SK-N-SH treated with all-trans-retinoic acid at 6 μM for 48 hours (cell line): Measurements from ENCODE around the gene GAA.
A peak's percentile ranks its signal among the peaks of the same experiment; 100 is the strongest.

Source experiments
- ATAC-seq: fragments of 200-7000 bp; cut with Tn5 transposase; 3 replicates; pipeline ENCODE4 v1.9.1; 2020; ENCODE audit warnings: mild to moderate bottlenecking, moderate library complexity
- ARNTL ChIP-seq: fragments of 450-650 bp; formaldehyde crosslinking; IDR thresholded peaks from 2 replicates; pipeline ENCODE4 v1.5.0; 2020; ENCODE audit warnings: low read depth, mild to moderate bottlenecking, moderate library complexity, borderline replicate concordance
- BACH2 ChIP-seq: fragments of 250-450 bp; sonication (Bioruptor Pico); IDR thresholded peaks from 2 replicates; pipeline ENCODE4 v1.9.0; 2021; ENCODE audit warnings: mild to moderate bottlenecking, borderline replicate concordance
- CSDC2 ChIP-seq: fragments of 250-450 bp; sonication (Bioruptor Pico); IDR thresholded peaks from 2 replicates; pipeline ENCODE4 v1.5.0; 2020; ENCODE audit warnings: mild to moderate bottlenecking, moderate library complexity
- ESRRG ChIP-seq: fragments of 250-450 bp; sonication (Bioruptor Pico); IDR thresholded peaks from 2 replicates; pipeline ENCODE4 v1.6.1; 2021; ENCODE audit warnings: mild to moderate bottlenecking
- GLIS3 ChIP-seq: fragments of 250-450 bp; sonication (Bioruptor Pico); IDR thresholded peaks from 2 replicates; pipeline ENCODE4 v1.5.0; 2020; ENCODE audit warnings: mild to moderate bottlenecking, moderate library complexity
- OSR1 ChIP-seq: fragments of 250-450 bp; sonication (Bioruptor Pico); IDR thresholded peaks from 2 replicates; pipeline ENCODE4 v1.8.0; 2022; ENCODE audit warnings: moderate library complexity, mild to moderate bottlenecking, inconsistent platforms
- PPARA ChIP-seq: fragments of 250-450 bp; sonication (Bioruptor Pico); IDR thresholded peaks from 2 replicates; pipeline ENCODE4 v1.5.0; 2020; ENCODE audit warnings: mild to moderate bottlenecking, borderline replicate concordance
- SNAI2 ChIP-seq: fragments of 250-450 bp; sonication (Bioruptor Pico); IDR thresholded peaks from 2 replicates; pipeline ENCODE4 v1.5.0; 2020; ENCODE audit warnings: mild to moderate bottlenecking, moderate library complexity
- TCF4 ChIP-seq: fragments of 250-450 bp; sonication (Bioruptor Pico); IDR thresholded peaks from 2 replicates; pipeline ENCODE4 v1.8.0; 2021; ENCODE audit warnings: mild to moderate bottlenecking, moderate library complexity, borderline replicate concordance
- TOX ChIP-seq: fragments of 250-450 bp; sonication (Bioruptor Pico); IDR thresholded peaks from 2 replicates; pipeline ENCODE4 v1.8.0; 2021; ENCODE audit warnings: mild to moderate bottlenecking, moderate library complexity, borderline replicate concordance
- ZC3H10 ChIP-seq: fragments of 250-450 bp; sonication (Bioruptor Pico); IDR thresholded peaks from 2 replicates; pipeline ENCODE4 v1.5.1; 2021; ENCODE audit warnings: mild to moderate bottlenecking, moderate library complexity
- ZFP3 ChIP-seq: fragments of 250-450 bp; sonication (Bioruptor Pico); IDR thresholded peaks from 2 replicates; pipeline ENCODE4 v1.5.0; 2020; ENCODE audit warnings: mild to moderate bottlenecking, moderate library complexity
- ZFP30 ChIP-seq: fragments of 450-650 bp; formaldehyde crosslinking; IDR thresholded peaks from 2 replicates; pipeline ENCODE4 v1.5.0; 2022; ENCODE audit warnings: mild to moderate bottlenecking, moderate library complexity
- ZNF565 ChIP-seq: fragments of 450-650 bp; formaldehyde crosslinking; conservative IDR thresholded peaks from 2 replicates; pipeline ENCODE4 v1.5.0; 2020; ENCODE audit warnings: low read depth, mild to moderate bottlenecking, moderate library complexity
- ZNF70 ChIP-seq: fragments of 450-650 bp; formaldehyde crosslinking; IDR thresholded peaks from 2 replicates; pipeline ENCODE4 v1.5.0; 2020; ENCODE audit warnings: mild to moderate bottlenecking, moderate library complexity
- ZNF8 ChIP-seq: fragments of 450-650 bp; formaldehyde crosslinking; IDR thresholded peaks from 2 replicates; pipeline ENCODE4 v1.5.0; 2020; ENCODE audit warnings: mild to moderate bottlenecking, moderate library complexity
- TF ChIP-seq, protein P1 (sequence below): fragments of 250-450 bp; sonication (Bioruptor Pico); IDR thresholded peaks from 2 replicates; pipeline ENCODE4 v1.8.0; 2020; ENCODE audit warnings: mild to moderate bottlenecking, moderate library complexity, borderline replicate concordance
- TF ChIP-seq, protein P2 (sequence below): fragments of 250-450 bp; sonication (Bioruptor Pico); IDR thresholded peaks from 2 replicates; pipeline ENCODE4 v1.8.0; 2021; ENCODE audit warnings: low read depth, mild to moderate bottlenecking, moderate library complexity, borderline replicate concordance
- TF ChIP-seq, protein P3 (sequence below): fragments of 250-450 bp; sonication (Bioruptor Pico); IDR thresholded peaks from 2 replicates; pipeline ENCODE4 v1.5.1; 2021; ENCODE audit warnings: mild to moderate bottlenecking, moderate library complexity
- TF ChIP-seq, protein P4 (sequence below): fragments of 250-450 bp; sonication (Bioruptor Pico); IDR thresholded peaks from 2 replicates; pipeline ENCODE4 v1.5.1; 2020; ENCODE audit warnings: low read depth, mild to moderate bottlenecking, moderate library complexity
- TF ChIP-seq, protein P5 (sequence below): fragments of 250-450 bp; sonication (Bioruptor Pico); IDR thresholded peaks from 2 replicates; pipeline ENCODE4 v1.5.0; 2020; ENCODE audit warnings: mild to moderate bottlenecking, moderate library complexity

Gene GAA

DNA sequence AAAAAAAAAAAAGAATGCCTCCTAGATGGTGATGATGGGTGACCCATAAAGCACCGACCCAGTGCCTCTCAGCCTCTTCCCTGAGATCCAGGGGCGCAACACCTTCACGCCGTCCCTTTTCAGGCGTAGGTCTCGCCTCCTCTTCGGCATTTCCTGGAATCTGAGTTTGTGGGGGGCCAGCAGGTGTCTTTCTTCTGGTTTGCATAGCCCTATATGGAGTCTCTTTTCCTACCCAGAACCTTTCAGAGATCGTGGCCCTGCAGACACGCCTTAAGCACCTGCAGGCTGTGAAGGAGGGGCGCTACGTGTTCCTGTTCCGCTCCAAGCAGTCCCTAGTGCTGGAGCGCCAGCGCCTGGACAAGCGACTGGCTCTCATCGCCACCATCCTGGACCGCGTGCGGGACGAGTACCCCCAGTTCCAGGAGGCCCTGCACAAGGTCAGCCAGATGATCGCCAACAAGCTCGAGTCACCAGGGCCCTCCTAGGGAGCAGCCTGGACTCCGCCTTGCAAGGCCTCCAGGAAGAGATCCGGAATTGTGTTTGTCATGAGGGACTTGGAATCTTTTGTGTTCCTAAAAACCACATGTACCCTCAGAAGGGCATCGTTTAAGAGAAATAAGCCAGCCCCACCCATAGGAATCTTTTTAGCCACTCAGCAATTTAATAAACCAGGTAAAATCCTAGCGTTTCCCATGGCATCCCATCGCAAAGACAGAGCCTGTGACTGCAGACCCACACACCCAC is 1.9 kb upstream of the GAA start:
- TF ChIP-seq, protein P1, sequence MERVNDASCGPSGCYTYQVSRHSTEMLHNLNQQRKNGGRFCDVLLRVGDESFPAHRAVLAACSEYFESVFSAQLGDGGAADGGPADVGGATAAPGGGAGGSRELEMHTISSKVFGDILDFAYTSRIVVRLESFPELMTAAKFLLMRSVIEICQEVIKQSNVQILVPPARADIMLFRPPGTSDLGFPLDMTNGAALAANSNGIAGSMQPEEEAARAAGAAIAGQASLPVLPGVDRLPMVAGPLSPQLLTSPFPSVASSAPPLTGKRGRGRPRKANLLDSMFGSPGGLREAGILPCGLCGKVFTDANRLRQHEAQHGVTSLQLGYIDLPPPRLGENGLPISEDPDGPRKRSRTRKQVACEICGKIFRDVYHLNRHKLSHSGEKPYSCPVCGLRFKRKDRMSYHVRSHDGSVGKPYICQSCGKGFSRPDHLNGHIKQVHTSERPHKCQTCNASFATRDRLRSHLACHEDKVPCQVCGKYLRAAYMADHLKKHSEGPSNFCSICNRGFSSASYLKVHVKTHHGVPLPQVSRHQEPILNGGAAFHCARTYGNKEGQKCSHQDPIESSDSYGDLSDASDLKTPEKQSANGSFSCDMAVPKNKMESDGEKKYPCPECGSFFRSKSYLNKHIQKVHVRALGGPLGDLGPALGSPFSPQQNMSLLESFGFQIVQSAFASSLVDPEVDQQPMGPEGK (CRISPR knock-in tag) = no peak
- TF ChIP-seq ZNF8 (CRISPR knock-in tag) (no peak), ZFP30 (CRISPR knock-in tag) (no peak), ESRRG (CRISPR knock-in tag) (no peak), TOX (CRISPR knock-in tag) (no peak), ZNF70 (CRISPR knock-in tag) (no peak), ZC3H10 (CRISPR knock-in tag) (no peak), ZFP3 (CRISPR knock-in tag) (no peak), TCF4 (no peak)
- TF ChIP-seq, protein P2, sequence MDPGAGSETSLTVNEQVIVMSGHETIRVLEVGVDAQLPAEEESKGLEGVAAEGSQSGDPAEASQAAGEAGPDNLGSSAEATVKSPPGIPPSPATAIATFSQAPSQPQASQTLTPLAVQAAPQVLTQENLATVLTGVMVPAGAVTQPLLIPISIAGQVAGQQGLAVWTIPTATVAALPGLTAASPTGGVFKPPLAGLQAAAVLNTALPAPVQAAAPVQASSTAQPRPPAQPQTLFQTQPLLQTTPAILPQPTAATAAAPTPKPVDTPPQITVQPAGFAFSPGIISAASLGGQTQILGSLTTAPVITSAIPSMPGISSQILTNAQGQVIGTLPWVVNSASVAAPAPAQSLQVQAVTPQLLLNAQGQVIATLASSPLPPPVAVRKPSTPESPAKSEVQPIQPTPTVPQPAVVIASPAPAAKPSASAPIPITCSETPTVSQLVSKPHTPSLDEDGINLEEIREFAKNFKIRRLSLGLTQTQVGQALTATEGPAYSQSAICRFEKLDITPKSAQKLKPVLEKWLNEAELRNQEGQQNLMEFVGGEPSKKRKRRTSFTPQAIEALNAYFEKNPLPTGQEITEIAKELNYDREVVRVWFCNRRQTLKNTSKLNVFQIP (CRISPR knock-in tag) = no peak

DNA sequence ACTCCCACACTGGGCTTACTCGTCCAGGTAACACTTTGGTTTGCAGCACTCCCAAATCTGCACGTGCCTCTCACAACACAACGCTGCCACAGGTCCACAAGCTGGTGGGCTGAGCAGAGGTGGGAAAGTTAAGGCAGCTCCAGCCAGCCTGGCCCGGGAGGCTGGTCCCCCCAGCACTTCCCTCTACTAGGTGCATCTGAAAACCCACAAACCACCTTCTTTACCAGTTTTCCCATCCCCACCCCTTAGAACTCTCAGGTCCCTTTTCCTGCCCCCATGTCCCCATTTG is 1.4 kb upstream of the GAA start:
- ATAC-seq = no peak
- TF ChIP-seq ZFP30 (CRISPR knock-in tag) = no peak
- TF ChIP-seq ARNTL = no peak

More for the DNA sequence above, 1.9 kb upstream of the GAA start:
- no peak for ATAC-seq

DNA sequence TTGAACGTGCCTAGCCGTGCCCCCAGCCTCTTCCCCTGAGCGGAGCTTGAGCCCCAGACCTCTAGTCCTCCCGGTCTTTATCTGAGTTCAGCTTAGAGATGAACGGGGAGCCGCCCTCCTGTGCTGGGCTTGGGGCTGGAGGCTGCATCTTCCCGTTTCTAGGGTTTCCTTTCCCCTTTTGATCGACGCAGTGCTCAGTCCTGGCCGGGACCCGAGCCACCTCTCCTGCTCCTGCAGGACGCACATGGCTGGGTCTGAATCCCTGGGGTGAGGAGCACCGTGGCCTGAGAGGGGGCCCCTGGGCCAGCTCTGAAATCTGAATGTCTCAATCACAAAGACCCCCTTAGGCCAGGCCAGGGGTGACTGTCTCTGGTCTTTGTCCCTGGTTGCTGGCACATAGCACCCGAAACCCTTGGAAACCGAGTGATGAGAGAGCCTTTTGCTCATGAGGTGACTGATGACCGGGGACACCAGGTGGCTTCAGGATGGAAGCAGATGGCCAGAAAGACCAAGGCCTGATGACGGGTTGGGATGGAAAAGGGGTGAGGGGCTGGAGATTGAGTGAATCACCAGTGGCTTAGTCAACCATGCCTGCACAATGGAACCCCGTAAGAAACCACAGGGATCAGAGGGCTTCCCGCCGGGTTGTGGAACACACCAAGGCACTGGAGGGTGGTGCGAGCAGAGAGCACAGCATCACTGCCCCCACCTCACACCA is 724 bp downstream of the GAA start:
- ATAC-seq = peak; percentile 56
- TF ChIP-seq PPARA (CRISPR knock-in tag) (no peak), ZC3H10 (CRISPR knock-in tag) (no peak), TOX (CRISPR knock-in tag) (no peak), BACH2 (no peak), CSDC2 (CRISPR knock-in tag) (no peak), SNAI2 (CRISPR knock-in tag) (no peak), TCF4 (no peak), OSR1 (CRISPR knock-in tag) (no peak), ZNF565 (CRISPR knock-in tag) (no peak), GLIS3 (CRISPR knock-in tag) (no peak), ZFP30 (CRISPR knock-in tag) (no peak), ESRRG (CRISPR knock-in tag) (no peak), ARNTL (no peak)
- TF ChIP-seq, protein P3, sequence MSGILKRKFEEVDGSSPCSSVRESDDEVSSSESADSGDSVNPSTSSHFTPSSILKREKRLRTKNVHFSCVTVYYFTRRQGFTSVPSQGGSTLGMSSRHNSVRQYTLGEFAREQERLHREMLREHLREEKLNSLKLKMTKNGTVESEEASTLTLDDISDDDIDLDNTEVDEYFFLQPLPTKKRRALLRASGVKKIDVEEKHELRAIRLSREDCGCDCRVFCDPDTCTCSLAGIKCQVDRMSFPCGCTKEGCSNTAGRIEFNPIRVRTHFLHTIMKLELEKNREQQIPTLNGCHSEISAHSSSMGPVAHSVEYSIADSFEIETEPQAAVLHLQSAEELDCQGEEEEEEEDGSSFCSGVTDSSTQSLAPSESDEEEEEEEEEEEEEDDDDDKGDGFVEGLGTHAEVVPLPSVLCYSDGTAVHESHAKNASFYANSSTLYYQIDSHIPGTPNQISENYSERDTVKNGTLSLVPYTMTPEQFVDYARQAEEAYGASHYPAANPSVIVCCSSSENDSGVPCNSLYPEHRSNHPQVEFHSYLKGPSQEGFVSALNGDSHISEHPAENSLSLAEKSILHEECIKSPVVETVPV (CRISPR knock-in tag) = no peak
- TF ChIP-seq, protein P4, sequence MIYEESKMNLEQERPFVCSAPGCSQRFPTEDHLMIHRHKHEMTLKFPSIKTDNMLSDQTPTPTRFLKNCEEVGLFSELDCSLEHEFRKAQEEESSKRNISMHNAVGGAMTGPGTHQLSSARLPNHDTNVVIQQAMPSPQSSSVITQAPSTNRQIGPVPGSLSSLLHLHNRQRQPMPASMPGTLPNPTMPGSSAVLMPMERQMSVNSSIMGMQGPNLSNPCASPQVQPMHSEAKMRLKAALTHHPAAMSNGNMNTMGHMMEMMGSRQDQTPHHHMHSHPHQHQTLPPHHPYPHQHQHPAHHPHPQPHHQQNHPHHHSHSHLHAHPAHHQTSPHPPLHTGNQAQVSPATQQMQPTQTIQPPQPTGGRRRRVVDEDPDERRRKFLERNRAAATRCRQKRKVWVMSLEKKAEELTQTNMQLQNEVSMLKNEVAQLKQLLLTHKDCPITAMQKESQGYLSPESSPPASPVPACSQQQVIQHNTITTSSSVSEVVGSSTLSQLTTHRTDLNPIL (CRISPR knock-in tag) = no peak
- TF ChIP-seq, protein P2 (CRISPR knock-in tag) = no peak
- TF ChIP-seq, protein P1 (CRISPR knock-in tag) = no peak
- TF ChIP-seq, protein P5, sequence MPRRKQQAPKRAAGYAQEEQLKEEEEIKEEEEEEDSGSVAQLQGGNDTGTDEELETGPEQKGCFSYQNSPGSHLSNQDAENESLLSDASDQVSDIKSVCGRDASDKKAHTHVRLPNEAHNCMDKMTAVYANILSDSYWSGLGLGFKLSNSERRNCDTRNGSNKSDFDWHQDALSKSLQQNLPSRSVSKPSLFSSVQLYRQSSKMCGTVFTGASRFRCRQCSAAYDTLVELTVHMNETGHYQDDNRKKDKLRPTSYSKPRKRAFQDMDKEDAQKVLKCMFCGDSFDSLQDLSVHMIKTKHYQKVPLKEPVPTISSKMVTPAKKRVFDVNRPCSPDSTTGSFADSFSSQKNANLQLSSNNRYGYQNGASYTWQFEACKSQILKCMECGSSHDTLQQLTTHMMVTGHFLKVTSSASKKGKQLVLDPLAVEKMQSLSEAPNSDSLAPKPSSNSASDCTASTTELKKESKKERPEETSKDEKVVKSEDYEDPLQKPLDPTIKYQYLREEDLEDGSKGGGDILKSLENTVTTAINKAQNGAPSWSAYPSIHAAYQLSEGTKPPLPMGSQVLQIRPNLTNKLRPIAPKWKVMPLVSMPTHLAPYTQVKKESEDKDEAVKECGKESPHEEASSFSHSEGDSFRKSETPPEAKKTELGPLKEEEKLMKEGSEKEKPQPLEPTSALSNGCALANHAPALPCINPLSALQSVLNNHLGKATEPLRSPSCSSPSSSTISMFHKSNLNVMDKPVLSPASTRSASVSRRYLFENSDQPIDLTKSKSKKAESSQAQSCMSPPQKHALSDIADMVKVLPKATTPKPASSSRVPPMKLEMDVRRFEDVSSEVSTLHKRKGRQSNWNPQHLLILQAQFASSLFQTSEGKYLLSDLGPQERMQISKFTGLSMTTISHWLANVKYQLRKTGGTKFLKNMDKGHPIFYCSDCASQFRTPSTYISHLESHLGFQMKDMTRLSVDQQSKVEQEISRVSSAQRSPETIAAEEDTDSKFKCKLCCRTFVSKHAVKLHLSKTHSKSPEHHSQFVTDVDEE (CRISPR knock-in tag) = no peak
